NCI-H2227 (cell line): Measurements from ENCODE around the gene SRBD1.

Source experiments
- DNase-seq: peaks from one replicate; lab custom pipeline; 2025; ENCODE audit not compliant: unreplicated experiment; lab: John Stamatoyannopoulos, UW

Gene SRBD1

GRCh38 chr2:45596761-45597160 is 14.3 kb downstream of the SRBD1 start:
- DNase-seq, result no peak

- no peak for DNase-seq
These were observed 15.2 kb downstream of the SRBD1 start for GRCh38 chr2:45595721-45596435.

DNA sequence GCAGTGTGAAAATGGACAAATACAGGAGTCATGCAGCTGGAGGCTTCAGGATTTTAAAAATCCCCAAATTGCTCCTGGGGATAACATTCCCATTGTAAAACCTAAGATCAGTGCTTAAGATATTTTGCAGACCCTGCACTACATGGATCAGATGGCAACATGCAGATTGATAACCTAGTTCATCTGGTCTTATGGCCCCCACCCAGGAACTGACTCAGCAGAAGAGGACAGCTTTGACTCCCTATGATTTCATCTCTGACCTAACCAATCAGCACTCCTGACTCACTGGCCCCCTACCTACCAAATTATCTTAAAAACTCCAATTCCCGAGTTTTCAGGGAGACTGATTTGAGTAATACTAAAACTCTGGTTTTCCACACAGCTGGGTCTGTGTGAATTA is 20.0 kb downstream of the SRBD1 start:
- DNase-seq, result no peak

DNA sequence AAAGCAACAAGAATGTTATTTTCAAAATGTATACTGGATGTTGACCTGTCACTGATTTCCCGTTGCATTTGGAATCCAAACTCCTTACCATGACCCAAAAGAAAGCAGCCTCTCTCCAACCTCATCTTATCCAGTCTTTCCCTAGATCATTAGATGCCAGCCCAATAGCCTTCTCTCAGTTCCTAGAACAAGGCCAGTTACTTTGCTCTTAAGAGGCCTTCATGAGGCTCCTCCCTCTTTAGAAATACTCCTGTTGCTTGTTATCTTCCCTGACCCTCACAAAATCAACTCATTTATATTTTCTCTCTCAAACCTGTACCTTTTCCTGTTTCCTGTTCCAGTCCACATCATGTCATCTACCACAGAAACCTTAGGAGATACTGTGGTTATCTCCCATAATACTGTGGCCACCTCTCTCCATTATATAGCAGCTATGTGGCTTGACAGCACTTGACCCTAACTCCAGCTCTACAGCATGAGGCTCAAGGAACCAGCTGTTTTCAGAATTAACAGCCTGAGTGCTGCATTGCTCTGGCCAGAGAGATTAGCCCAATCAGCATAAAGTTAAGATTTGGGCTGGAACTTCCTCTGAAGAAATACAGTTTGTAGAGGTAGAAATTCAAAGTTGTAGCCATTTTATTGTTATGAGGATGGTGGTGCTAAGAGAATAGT is 22.8 kb downstream of the SRBD1 start:
- peak; percentile 10 for DNase-seq

DNA sequence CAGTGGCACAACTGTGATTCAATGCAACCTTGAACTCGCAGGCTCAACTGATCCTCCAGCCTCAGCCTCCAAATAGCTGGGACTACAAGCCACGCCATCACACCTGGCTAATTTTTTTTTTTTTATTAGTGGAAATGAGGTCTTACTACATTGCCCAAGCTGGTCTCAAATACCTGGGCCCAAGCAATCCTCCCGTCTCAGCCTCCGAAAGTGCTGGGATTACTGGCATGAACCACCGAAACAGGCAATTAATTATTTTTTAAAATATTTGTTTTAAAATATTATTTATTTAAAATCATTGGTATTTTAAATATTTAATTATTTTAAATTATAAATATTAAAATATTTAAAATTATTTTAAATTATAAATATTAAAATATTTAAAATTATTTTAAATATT is 24.5 kb downstream of the SRBD1 start:
- peak; percentile 20 for DNase-seq

GRCh38 chr2:45585267-45585861 is 25.7 kb downstream of the SRBD1 start:
- DNase-seq, result peak; percentile 39

- DNase-seq, result no peak
These were observed 27.1 kb downstream of the SRBD1 start for GRCh38 chr2:45583977-45584376.

- no peak for DNase-seq
These were observed 28.5 kb downstream of the SRBD1 start for GRCh38 chr2:45582522-45582921.

DNA sequence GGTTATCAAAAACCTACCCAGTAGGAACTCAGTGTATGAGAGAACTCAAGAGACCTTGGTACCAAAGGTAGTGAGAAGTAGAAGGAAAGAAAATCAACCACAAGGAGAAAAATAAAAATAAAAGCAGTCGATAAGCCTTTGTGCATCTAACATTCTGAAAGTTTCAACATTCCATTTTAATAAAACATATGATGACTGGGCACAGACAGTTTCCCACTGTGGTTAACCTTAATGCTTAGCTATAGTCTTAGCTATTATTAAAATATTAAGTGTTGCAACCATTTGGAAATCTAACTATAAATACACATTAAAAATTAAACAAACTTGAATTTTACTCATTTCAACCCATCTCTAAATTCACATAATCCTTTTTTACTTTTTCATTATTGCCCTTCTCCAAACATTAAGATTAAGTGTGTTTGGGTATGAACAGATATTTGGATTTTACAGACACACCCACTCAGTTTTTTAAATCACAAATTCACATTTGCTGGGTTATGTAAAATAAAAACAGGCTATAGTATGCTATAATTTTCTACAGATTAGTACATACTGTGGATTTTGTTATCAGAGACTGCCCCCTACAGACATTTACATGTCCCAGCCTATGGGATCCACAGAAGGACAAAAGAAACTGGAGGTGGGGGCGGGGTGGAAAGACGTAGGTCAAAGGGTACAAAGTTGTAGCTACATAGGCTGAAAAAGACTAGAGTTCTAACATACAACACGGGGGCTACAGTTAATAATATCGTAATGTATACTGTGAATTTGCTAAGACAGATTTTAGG is 32.8 kb downstream of the SRBD1 start:
- DNase-seq, result peak; percentile 24

DNA sequence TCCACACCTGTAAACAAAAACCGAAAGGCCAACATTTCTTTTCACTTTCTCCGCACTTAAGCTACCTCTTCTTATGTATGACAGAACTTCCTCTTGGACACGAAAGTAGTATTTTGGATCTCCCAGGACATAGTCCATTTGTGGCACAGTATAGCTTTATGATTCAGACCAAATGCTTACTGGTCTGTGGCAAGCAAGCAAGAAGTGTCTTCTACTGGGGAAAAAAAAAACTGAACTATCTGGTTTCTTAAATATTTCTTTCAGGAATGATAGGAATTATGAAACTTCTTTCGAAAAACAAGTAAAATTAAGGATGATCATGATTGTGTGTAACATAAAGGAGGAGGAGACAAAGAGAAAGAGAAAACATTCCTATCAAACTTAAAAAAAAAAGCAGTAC is 33.6 kb downstream of the SRBD1 start:
- no peak for DNase-seq

GRCh38 chr2:45575881-45576280 is 35.2 kb downstream of the SRBD1 start:
- DNase-seq, result no peak

- no peak for DNase-seq
These were observed 38.1 kb downstream of the SRBD1 start for GRCh38 chr2:45572979-45573378.

- DNase-seq, result no peak
These were observed 39.1 kb downstream of the SRBD1 start for GRCh38 chr2:45571940-45572339.

- DNase-seq, result no peak
These were observed 40.3 kb downstream of the SRBD1 start for GRCh38 chr2:45570671-45571334.

DNA sequence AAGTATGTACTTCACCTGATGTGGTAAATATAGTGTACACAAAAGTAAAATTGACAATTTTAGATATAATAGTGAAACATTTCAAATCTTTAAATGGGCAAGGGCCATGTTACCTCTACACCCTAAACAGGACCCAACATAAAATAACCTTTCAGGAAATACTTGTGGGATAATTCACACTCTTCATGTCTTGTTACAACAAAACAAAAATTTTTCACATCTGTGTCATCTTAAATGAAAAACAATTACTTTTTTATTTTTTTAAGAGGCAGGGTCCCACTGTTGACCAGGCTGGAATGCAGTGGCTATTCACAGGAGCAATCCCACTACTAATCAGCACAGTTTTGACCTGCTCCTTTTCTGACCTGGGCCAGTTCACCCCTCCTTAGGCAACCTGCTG is 42.1 kb downstream of the SRBD1 start:
- DNase-seq, result no peak

DNA sequence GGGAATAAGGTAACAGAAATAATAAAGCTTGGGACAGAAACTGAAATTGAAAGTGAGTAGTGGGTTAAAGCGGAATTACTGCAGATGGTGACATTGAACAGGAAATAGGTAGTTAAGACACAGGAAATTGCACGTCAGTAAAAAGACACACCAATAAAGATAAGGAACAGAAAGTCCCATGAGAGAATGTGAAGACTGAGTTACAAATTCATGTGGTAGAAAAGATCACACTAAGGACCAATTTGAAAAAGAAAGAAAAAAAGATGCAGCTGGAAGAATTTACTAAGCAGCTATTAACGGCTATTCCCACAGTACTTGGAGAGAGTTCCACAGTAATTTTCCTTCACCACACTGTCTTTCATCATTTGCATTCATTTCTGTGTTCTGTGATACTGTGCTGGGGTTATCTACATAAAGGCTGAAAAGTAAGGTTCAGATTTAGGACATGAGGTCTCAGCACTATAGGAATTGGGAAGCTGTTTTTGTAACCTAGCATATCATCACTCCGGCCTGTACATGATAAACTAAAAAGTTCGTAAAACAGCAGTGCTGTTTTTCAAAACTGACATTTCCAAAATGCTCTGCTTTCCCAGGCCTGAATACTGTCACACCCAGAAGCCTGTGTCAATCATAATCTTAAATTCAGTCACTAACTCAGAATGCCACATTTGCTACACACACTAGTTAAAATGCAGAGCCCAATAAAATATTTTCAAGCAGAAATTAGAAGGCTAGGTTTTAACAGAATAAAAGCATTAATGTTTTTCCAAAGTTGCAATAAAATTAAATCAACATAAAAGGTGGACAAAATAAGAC is 42.9 kb downstream of the SRBD1 start:
- DNase-seq, result no peak

DNA sequence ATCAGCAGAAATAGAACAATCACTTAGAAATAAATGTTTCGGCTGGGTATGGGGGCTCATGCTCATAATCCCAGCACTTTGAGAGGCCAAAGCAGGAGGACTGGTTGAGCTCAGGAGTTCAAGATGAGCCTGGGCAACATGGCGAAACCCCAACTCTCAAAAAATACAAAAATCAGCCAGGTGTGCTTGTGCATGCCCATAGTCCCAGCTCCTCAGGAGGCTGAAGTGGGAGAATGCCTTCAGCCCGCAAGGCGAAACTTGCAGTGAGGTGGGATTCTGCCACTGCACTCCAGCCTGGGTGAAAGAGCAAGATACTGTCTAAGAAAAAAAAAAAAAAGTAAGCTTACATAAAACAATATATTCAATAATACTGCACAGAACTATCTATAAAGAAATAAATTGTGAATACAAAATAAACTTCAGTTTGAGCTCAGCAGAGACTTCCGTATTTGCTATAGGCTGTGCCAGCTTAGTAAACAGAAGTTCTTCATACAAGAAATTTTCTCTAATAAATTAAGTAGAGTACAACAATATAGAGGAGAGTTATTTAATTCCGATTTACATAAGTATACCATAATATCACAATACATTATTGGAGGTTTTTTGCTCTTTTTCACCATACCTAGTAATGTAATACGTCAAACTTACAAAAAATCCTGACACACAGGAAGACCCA is 43.6 kb downstream of the SRBD1 start:
- DNase-seq, result no peak

GRCh38 chr2:45559436-45559835 is 51.6 kb downstream of the SRBD1 start:
- no peak for DNase-seq

GRCh38 chr2:45554742-45555140 is 56.3 kb downstream of the SRBD1 start:
- DNase-seq, result no peak
